Germinal center (tissue), 1 donor: ENCODE results near the gene ADGRG2.

Experiments
- DNase-seq: peaks from one replicate; pipeline ENCODE4 v3.0.0; 2012; ENCODE audit warnings: mixed read lengths, low spot score

ADGRG2 gene

DNA sequence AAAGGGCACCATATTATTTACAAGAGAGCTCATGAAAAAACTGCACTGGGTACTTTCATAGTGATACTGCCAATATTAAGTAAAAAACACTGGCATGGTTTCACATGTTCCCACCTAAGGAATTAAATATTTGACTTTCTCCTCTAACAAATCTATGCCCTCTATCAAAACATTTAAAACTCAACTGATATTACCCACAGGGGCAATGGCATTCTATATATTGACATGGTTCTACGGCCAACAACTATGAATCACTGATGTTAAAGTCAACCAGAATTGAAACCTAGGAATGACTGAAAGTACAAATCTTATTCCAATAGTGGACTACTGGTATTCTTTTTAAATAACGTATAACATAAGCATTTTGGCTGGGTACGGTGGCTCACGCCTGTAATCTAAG lies 166.6 kb downstream of the ADGRG2 start:
- no peak for DNase-seq

DNA sequence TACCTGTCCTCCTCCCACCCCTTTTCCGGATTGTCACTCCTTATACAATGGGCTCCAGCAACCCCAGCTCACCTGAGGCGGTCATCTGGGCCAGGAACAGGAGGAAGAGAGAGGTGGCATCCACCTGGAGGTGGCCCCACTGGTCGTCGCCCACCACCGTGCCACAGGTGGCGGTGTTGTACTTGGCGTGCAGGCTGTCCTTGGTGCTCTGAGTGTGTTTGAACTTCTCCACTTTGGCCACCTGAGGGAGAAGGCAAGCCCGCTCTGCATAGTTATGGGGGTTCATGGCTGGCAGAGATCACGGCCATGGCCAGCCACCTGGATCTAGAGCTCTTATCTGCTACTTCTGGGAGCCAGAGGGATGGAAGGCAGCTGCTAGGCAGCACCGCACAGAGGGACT lies 171.2 kb downstream of the ADGRG2 start:
- no peak for DNase-seq

DNA sequence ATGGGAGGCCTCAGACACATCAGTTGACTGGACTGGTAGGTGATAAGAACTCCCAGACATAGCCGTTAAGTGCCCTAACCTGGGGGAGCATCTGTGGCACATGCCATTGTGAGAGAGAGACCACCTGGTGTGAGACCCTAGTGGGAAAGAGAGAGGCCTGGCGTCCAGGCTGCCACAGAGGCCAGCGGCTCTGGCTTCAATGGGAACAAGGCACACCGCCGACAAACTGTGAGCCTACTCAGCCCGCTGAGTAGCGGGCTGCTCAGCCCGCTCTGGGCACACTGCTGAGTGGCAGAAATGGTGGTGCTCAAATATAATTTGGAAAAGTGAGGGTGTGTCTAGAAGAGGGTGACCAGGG lies 172.3 kb downstream of the ADGRG2 start:
- DNase-seq: no peak

DNA sequence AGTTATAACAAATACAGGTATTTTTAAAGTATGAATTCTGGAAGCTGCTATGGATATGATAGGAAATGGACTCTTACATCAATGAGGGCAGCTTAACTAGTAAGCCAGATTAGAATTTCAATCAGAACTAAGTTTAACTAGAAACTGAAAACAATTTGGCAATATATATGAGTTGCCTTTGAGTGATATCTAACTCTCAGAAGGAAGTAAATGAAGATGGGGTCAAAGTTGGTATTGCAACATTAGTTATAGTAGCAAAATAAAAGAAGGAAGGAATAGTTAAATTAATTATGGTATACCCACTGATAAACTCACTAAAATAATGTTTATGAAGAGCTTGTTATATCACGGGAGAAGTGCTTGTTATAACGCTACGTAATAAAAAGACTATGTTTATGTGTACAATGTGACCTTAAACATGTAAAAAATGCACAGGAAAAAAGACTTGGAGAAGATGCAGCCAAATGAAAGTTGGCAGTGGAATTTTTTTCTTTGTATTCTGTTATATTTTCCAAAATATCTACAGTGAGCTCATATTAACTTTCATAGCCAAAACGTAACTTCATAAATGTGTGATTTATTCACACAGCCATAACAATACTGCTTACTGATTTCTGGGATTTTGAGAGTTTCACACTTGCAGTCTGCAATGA lies 172.9 kb downstream of the ADGRG2 start:
- DNase-seq: no peak

DNA sequence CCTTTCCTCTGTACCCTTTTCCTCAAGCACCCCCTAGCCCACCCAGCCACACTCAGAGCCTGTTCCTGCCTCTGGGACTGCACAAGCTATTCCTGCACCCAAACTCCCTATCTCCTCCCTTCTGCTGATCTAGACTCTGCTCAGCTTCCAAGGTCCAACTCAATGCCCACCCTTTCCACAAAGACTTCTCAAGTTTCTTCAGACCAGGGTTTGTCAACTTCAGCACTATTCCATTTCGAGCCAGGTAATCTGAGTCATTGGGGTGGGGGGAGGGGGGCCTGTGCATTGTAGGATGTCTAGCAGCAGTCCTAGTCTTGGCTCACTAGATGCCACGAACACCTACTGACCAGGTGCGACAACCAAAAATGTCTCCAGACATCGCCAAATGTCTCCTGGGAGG lies 175.7 kb downstream of the ADGRG2 start:
- DNase-seq: no peak

DNA sequence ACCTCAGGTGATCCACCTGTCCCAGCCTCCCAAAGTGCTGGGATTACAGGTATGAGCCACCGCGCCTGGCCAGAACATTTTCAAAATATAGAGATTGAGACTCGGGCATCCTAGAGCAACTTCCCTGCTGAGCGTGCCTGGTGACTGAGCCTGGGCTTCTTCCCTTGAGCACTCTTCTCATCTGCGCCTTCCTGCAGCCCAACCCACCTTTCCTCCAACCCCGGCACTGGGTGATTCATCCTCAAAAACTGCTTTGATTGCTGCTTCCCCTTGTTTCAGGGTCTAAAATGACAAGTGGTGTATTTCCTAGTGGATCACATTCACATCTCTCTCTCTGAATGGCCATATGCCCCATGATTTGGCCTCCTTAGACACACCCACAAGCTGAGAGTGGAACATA lies 176.1 kb downstream of the ADGRG2 start:
- no peak for DNase-seq

DNA sequence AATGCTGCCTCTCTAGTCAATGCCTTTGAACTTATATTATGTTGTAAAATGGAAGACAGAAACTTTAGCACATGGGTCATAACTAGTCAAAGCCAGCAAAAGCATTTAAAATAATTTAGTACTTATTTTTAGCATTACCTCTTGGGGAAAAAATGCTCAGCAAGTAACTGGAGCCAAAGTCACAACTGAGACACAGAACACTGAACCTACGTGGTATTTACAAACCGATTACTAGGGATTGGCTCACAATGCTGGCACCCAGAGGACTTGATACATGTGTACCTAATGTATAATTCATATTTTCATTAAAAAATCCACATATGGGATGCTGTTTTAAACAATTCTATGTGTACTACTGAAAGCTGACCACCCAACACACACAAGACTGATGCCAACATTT lies 176.8 kb downstream of the ADGRG2 start:
- DNase-seq: no peak

DNA sequence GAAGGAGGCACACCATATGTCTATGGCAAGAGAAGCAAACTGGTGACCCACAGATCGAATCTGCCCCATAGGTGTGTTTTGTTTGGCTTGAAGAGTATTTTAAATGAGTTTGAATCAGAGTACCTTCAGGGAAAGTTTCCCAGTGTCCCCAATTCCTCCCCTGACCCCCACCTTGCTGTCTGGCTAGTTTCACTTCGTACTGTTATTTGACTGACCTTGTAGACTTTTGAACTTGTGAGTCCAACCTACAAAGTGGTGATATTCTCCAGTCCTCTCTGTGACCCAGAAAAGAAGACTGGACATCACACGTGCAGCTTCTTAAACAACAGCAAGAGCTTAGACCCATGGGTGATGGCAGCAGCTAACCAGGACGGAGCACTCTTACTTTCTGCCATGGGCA lies 177.8 kb downstream of the ADGRG2 start:
- DNase-seq: no peak

DNA sequence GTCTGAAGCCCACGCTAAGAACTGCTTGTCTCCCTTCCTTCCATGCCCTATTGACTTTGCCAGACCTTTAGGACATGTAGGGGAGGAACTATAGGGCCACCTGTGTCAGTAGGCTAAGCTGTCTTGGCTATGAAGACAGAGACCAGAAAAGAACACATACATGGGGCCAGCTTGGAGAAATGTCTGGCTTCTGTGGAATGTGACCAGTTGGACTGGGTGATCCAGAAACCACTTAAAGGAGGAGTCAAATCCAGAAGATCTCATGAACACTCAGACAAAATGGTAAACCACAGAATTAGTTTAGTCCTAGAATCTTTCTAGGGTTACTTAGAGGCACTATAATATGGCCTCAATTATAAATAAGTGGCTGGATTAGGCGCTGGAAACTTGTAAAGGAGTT lies 180.4 kb downstream of the ADGRG2 start:
- DNase-seq: no peak
